Mucosa of gallbladder (tissue), 1 donor: Measurements from ENCODE around the gene NRP2. TPM values are rescaled to one million over a fixed set of nuclear protein-coding genes. Genes with fewer than 3 reads are reported as not detected.

Experiments used
- DNase-seq: peaks from one replicate; pipeline ENCODE4 v3.0.0-alpha.2; 2020; ENCODE audit warnings: low spot score
- total RNA-seq: library from RNA; stranded (reverse); gene quantifications from one replicate; pipeline ENCODE4 v1.2.1, GENCODE V29; 2021
- donor health status: DM: no; HTN: no; CAD: no.

The NRP2 gene
- total RNA-seq, 1 donor from 2014 or later: 146 TPM

DNA sequence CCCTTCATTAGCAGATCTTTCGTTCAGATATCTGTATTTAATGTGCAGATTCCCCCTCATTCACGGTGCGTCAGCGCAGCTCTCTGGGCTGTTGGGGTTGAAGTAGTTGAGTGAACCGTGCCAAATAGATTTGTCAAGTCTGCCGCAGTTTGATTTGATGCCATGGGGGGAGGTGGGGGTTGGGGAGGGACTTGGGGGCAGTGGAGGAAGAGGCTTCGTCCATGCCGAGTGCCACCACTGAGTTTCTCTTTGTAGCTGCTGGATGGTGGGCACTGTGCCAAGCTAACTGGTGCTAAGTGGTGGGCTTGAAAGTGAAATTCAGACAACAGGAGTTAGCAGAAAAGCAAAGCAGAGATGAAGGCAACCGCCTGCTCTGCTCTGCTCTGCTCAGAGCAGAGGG is 47.9 kb downstream of the NRP2 start:
- DNase-seq: no peak

DNA sequence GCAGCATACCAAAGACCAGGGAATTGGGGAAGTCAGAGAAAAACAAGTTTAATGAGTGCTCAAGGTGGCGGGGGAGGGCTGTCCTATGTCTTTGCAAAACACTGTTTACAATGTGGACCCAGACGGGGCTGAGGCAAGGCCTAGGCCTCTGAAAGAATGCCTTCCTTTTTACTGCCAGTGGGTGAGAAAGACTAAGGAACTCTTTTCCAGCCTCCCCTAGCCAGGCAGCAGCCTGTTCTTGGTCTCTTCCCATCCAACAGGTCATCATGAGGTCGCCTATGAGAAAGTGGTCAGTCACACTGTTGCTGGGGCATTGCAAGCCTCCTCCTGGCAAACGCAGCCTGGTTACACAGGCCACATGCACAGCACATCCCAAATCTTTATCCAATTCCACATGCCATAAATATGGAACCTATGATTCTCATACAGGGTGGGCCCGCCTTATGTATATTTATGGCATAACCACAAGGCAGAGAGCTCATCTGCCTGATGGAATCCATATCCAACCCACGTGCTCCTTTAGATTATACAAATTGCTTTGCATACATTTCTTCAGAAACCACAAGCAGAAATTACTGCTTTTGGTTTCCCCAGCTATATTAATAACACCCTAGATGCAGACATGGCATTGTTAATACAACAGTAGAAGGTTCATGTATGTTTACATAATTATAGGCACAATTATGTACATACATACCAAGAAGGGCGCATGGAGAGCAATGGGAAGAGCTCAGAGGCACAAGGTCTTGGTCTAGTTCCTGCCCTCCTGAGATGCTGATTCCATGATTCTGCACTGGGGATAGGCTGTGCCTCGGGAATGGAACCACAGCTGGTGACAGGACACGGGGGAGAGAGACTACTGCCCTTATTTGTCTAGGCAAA is 48.6 kb downstream of the NRP2 start:
- DNase-seq: no peak

DNA sequence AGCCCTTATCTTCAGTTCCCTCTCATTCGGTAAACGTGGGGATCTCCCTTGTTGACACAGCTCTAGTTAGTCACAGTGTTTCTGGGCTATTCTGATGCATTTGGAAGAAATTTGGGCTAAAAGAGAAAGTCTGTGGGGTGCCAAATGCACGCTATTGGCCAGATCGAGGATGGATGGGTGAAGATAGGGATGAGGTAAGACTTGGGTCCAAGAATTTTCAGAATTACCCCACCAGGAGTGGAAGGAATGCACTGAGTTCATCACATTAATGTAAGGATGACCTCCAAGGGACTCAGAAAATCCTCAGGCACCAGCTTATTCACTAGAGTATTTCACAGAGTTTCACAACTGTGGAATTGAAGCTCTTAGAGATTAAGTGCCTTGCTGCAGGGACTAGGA is 49.3 kb downstream of the NRP2 start:
- DNase-seq: no peak

DNA sequence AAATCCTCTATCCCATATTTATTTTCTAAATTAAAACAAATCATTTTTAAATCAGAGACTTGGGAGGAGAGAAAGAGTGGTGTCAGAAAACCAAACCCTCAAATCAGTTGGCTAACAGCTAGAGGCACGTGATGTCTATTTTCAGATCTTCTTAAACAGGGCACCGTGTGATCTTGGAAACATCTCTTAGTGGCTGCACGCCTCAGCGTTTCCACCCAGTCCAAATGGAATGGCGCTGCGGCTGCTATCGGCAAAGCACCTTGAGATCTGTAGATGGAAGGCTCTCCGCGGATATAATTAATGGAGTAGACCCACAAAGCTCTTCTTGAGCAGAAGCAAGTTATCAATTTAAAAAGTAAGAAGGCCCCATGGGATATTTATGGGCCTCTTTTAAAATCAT is 50.0 kb downstream of the NRP2 start:
- DNase-seq: no peak

DNA sequence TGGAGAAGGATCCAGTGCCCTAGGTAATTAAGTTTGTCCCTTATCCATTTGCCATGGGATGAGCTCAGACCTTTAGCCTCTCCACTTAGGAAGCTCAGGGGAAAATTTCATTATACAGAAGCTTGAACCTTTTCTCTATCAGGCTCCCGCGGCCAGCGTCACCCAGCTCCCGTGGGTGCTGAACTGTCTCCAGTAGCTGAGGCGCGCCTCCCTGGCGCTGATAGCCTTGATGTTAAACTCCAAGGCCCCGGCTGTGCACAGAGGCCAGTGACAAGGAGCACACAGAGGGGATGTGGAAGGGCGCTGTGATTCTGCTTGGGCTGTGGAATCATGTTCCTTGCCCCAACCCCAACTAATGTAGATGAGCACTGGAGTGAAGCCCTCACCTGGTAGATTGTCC is 50.8 kb downstream of the NRP2 start:
- DNase-seq: no peak

DNA sequence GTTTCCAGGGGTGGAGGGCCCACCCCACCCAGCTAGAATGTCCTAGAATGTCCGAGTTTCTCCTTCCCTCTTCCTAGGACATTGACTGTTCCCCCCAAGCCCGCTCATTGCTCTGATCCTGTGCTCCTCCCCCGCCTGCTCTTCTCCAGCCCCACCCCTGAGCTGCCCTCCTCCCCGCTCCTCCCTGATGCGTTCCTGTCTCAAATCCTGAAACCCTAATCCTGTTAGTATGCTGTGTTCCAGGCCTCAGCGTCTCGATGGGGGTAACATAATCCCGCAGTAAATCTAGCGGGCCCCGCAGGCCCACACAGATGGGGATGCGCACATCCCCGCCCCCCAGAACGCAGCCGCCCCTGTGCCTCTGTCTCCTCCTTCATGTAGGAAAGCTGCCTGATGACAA is 51.3 kb downstream of the NRP2 start:
- no peak for DNase-seq

DNA sequence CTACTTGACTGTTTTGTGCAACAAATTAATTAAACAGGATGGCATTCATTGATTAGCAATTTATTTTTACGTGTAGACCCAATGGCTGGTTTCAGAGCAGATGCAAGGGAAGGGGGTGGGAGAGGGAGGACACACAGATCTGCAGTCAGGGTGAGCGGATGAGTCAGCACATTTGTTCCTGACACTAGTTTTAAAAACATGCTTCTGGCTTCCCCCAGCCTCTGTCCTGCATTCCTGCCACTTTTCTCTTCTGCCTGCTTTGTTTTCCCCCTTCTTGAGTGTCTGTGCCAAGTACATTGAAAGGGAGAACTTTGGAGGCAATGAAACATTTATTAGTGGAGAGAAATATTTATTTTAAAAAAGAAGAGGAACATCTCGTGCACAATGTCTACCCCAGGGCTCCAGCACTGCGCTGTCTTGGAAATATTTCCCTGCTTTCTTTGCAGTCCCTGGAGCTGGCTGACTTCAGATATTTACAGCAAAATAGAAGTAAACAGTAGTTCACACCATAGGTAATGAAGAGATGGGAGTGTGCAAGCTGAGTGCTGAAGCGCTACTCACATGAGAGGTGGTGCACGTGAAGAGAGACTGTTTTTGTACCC is 52.2 kb downstream of the NRP2 start:
- DNase-seq: peak; percentile 71

DNA sequence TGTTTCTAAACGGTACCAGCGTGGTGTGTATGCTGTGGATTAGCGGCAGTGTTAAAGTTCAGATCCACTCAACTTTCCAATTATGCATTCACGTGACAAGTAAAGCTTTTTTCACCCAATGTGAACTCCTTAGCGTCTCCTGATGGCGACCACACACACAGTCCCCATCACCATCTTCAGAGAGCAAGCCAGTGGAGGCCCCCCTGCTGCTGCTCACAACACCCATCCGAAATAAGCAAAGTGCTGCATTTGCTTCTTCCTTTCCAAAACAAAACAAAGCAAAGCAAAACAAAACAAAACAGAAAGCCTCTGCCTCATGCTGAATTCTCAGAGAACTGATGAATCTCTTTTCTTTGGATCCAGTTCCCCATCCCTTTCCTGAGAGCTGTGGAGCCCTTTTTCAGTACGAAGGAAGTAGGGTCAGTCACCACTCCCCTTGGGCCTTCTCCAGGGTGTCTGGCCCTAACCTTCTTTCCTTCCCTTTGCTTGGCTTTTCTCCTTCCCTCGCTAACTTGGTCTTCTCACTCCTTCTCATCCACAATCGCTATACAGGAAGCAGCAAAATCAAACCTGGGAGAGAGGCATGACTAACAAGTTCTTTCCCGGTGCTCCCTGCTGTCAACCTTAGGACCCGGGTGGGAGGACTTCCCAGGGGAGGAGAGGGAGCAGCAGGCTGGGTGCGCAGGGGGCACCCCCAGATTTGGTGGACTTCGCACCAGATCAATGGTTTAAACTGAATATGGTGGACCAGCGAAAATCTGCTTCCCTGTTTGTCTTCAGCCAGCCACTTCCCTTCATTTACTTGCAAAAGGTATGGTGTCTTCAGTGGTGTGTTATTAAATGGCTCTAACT is 56.0 kb downstream of the NRP2 start:
- no peak for DNase-seq

DNA sequence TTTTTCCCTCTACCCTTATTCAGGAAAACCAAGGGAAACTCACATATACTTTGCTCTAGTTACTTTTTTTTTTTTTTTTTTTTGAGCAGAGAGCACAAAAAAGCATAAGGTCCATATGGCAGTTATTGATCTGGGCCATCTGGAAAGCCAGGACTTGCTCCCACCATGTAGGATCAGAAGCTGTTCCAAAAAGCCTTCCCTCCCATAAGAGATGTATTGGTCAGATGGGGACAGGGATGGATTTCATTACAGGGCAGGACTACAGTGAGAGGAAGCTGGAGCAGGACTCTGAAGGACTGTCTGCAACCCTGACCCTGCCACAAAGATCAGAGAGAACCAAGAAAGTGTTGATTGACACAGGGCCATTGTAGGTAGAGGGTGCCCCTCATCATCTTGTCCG is 57.3 kb downstream of the NRP2 start:
- DNase-seq: no peak

DNA sequence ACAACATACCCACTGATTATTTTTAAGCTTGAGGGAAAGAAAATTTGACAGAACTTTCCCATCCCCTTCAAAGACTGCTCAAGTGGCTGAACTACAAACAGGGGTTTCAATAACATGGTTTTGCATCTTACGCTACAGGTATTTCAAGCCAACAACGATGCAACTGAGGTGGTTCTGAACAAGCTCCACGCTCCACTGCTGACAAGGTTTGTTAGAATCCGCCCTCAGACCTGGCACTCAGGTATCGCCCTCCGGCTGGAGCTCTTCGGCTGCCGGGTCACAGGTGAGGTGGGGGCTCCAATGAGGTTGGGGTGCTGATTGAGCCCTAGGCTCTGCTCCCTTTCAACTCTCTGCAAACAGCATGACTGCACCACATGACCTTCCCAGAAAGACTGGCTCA is 58.1 kb downstream of the NRP2 start:
- no peak for DNase-seq

DNA sequence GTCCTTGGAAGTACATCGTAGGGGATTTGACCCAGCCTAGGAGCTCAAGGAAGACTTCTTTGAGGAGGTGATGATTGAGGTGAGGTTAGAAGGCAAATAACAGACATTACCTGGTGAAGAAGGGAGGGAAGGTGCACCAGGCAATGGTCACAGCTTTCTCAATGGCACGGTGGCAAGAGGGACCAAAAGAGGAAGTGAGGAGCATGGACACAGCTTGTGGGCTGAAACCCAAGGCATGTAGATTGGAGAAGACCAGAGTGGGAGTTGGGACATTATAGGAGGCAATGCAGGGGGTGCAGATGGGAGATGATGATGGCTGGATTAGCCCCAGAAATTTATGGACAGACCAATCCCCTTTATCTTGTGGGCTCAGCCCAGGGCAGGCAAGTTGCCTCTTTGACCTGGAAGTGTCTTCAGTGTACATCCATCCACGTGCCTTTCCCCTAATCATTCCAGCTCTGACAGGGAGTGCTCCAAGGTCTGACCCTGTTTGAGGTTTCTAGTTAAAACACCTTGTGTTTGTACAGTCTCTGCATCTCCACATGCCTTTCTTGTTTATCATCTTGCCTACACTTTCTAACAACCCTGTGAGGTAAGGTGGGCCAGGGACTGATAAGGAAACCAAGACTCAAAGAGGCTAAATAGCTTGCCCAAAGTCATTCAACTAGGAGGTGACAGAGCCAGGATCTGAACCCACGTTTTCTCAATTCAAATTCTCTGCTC is 59.1 kb downstream of the NRP2 start:
- DNase-seq: no peak

DNA sequence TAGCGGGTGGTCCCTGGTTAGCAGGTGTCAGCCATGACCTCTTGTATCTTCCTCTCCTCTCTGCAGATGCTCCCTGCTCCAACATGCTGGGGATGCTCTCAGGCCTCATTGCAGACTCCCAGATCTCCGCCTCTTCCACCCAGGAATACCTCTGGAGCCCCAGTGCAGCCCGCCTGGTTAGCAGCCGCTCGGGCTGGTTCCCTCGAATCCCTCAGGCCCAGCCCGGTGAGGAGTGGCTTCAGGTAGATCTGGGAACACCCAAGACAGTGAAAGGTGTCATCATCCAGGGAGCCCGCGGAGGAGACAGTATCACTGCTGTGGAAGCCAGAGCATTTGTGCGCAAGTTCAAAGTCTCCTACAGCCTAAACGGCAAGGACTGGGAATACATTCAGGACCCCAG is 60.8 kb downstream of the NRP2 start:
- DNase-seq: no peak

DNA sequence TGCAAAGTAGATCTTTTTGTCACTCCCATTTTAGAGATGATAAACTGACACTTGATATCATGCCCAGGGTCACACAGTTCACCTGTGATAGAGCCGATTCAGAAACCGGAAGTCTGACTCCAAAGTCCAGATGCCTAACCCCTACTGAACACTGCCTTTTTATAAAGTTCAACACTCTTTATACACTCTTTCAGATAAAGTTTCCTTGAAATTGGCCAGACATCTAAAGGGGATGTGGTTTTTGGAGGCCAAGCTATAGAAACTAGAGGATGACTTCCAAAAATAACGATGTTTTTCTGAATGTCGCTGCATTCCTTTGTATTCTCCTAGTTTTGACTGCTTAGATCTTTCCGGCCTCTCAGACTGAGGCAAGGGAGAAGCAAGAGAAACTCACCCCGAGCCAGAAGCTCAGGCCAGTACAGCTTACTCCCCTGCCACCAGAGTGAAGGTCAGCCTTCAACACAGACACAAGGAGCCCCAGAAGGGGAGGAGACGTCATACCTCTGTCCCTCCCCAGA is 61.8 kb downstream of the NRP2 start:
- DNase-seq: no peak

DNA sequence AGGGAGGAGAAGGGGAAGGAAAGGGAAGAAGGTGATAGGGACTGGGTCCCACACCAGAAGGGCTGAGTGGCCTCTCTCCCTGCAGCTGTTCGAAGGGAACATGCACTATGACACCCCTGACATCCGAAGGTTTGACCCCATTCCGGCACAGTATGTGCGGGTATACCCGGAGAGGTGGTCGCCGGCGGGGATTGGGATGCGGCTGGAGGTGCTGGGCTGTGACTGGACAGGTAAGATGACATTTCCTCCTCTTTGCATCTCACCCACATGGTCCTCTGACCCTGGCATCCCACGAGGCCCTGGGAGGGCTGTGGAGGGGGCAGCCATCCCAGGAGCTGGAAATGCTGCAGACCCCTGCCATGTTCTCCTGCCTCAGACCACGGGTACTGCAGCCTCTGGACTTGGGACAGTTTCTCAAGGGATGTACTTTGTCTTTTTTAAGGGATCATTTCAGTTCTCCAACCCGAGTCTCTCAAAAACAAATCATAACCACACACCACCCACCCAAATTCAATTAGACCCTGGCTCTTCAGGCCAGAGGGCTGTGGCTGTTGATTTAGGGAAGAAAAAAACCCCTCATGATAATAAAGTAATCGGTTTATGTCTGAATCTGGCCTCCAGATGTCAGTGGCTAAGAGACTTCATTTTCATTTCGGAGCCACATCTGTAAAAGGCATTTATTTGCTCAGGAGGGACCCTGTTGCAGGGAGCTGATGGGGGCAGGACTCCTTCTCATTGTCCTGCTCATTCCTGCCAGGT is 63.5 kb downstream of the NRP2 start:
- no peak for DNase-seq

DNA sequence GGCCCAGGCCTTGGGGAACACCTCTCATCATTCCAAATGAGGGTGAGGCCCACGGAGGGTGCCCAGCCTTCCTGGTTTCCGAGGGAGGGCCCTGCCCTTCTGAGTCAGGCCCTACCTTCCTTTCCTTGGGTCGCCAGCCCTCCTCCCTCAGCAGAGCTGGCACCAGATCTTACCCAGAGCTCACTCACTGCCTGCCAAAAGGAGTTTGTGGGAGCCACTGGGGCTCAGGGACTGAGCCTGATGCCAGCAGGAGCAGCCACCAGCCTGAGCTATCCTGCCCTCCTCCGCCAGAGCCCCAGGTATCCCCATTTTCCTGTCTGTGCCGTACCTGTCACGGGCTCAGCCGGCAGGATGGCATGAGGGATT is 64.1 kb downstream of the NRP2 start:
- DNase-seq: peak; percentile 77

DNA sequence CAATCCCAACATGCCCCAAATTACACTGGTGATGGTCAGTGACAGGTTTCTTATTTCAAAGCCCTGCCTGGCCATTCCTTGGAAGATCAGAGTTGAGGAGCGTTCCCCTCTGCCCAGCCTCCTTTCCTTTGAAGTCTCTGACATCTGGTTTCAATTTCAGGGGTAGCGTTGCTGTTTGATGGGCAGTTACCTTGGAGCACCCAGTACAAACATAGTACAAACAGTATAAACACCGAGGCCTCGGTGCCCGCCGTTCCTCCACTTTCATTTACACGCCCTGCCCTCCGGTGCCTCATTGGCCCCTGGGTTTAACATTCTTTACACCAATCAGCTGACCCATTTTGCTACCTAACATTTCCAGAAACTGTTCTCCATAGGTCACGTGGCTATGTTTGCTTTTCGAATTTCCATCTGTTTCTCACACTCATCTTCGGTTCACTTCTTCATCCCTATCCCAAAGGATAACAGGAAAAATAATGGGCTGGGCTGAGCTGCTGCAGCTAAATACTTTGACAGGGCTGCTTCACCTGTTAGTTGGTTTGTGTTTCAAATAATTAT is 65.6 kb downstream of the NRP2 start:
- DNase-seq: no peak

DNA sequence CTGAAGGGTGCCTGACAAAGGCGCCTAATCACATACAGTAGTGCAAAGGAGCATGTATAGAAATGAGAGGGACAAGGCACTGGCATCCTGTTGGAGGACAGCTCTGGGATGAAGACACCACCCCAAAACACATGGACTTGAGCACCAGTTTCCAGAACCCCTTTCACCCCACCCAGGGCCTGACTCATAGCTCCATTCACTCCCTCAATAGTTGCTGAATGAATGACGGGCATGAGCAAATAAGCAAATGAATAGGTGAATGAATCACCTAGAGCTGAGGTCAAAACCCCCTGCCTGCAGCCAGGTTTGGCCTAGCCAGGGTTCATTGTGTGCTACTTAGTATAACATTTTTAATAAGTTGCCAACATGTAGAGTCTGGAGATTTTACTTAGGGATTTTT is 66.3 kb downstream of the NRP2 start:
- peak; percentile 68 for DNase-seq

DNA sequence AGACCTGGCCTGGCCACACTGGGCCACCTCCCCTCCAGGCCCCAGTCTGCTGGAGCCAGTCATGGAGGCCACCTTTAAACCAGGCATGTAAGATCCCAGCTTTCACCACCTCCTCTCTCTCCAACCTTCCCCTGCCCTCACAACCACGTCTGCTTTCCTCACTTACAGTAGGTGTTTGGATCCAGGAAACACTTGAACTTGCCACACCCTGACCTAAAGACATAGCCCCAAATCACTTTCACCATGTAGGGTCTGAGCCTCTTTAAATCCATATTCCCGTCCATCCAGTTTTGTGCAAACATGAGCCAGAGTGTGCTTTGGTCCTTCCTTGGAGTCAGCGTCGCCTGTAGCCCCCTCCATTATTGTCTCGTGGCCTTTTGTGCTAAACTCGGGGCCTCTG is 66.8 kb downstream of the NRP2 start:
- DNase-seq: no peak

DNA sequence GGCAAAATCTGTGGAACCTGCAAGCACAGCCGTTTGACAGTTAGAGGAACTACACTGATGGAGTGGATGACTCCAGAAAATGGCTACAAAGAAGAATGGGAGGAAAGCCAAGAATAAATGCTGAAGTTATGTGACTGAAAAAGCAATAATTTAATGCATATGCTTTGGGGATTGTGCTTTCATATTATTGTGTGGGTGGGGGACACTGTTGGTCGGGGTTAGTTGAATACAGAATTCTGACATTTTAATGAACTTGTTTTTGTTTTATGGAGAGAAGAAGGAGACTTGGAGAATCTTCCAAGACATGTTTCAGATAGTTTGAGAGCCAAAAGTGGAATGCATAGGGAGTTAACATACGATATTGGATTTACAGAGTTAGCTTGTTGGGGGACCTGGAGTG is 68.5 kb downstream of the NRP2 start:
- DNase-seq: no peak

DNA sequence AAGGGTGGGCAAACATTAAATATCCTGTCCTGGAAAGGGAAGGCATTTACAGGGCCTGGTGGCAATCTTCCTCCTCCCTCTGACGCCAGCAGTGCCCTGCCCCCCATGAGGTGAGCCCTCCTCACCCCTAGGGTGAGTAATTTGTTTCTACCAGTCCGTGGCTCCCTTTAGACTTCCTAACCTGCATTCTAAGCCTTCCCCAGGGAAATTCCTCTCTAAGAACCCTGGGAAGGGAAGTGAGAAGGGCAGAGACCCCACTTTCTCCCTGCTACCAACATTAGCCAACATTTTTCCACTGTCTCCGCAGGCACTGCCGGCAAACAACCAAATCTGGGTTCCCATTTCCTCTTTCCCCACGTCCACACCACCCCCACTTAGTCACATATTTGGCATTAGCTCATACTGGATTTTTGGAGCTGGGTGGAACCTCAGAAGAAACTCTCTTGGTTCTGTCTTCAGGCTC is 69.3 kb downstream of the NRP2 start:
- DNase-seq: no peak
